Ascending aorta (tissue), 2 donors: ENCODE data around the gene DNAJC3. TPM values are rescaled to one million over a fixed set of nuclear protein-coding genes. Genes with fewer than 3 reads are reported as not detected.

Source experiments
- DNase-seq, 2 donors: peaks; one replicate each; pipeline ENCODE4 v3.0.0-alpha.2; 2019; ENCODE audit warnings: low spot score in 2 of 2
- H3K27ac ChIP-seq, 2 donors: fragments of 200-600 bp; sonication (generic); one replicate each; pipeline ENCODE4 v1.5.1; 2016 to 2017; ENCODE audit warnings: mild to moderate bottlenecking in 1 of 2
- H3K27me3 ChIP-seq: fragments of 200-600 bp; sonication (generic); one replicate; pipeline ENCODE4 v1.5.1; 2017
- H3K36me3 ChIP-seq, 2 donors: fragments of 200-600 bp; sonication (generic); one replicate each; pipeline ENCODE4 v1.5.1; 2016
- H3K4me1 ChIP-seq, 2 donors: fragments of 200-600 bp; sonication (generic); one replicate each; pipeline ENCODE4 v1.5.1; 2016 to 2017; ENCODE audit warnings: mild to moderate bottlenecking in 1 of 2
- H3K4me3 ChIP-seq, 2 donors: fragments of 200-600 bp; sonication (generic); one replicate each; pipeline ENCODE4 v1.5.1; 2016 to 2017; ENCODE audit warnings: mild to moderate bottlenecking in 1 of 2
- H3K9me3 ChIP-seq, 2 donors: fragments of 200-600 bp; sonication (generic); one replicate each; pipeline ENCODE4 v1.5.1; 2016
- CTCF ChIP-seq, 3 experiments: fragments of 200-600 bp in 2 of 3; fragments of 450-650 bp in 1 of 3; sonication (generic) in 2 of 3; IDR thresholded peaks; one replicate each; pipeline ENCODE4 v1.5.1; 2016 to 2019; ENCODE audit warnings: antibody characterized with exemption in 3 of 3, mild to moderate bottlenecking in 1 of 3, moderate library complexity in 1 of 3
- intact Hi-C: fragments of 100-400 bp; cut with DNase I; formaldehyde crosslinking; loops from one replicate; pipeline ENCODE4 v1.15.1; 2023
- total RNA-seq: library from RNA; depleted of rRNA; stranded (reverse); fragments of >200 nt; gene quantifications from one replicate; pipeline ENCODE4 v1.1.0, GENCODE V29; 2016

The DNAJC3 gene
- total RNA-seq, 1 donor from 2014 or later, result 44.3 TPM

DNA sequence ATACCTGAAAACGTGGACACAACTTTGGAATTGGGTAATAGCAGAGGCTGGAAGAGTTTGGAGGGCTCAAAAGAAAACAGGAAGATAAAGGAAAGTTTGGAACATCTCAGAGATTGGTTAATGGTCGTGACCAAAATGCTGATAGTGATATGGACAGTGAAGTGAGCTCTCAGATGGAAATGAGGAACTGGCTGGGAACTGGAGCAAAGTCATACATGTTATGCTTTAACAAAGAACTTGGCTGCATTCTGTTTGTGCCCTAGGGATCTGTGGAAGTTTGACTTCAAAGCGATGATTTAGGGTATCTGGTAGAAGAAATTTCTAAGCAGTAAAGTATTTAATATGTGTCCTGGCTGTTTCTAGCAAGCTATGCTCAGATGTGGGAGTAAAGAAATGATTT, 136.2 kb downstream of the DNAJC3 start:
- no peak for DNase-seq
- Histone ChIP-seq H3K36me3 (peaks cover 0 to 39% of the 10 kb centered on the region in 2 donors), H3K4me3 (no peak overlapping the region), H3K4me1 (no peaks in the 10 kb centered on the region), H3K9me3 (peaks cover 12 to 36% of the 10 kb centered on the region in 2 donors), H3K27ac (no peak overlapping the region), H3K27me3 (no peaks in the 10 kb centered on the region)
- TF ChIP-seq CTCF (IDR thresholded peaks at IDR 0.05), result no peak
- intact Hi-C loops, result no loop called here

- Histone ChIP-seq H3K4me1 (no peaks in the 10 kb centered on the region), H3K9me3 (peaks cover 12 to 27% of the 10 kb centered on the region in 2 donors), H3K27ac (no peak overlapping the region), H3K27me3 (no peaks in the 10 kb centered on the region), H3K4me3 (no peak overlapping the region), H3K36me3 (peaks cover 0 to 35% of the 10 kb centered on the region in 2 donors)
- intact Hi-C loops, result no loop called here
- no peak for TF ChIP-seq CTCF (IDR thresholded peaks at IDR 0.05)
- DNase-seq, result no peak
Observed at GRCh38 chr13:95814495-95814894, 137.6 kb downstream of the DNAJC3 start.

- Histone ChIP-seq H3K27me3 (no peaks in the 10 kb centered on the region), H3K9me3 (peaks cover 0 to 7% of the 10 kb centered on the region in 2 donors), H3K27ac (no peak overlapping the region), H3K4me1 (no peaks in the 10 kb centered on the region), H3K4me3 (no peak overlapping the region), H3K36me3 (peaks cover 9 to 14% of the 10 kb centered on the region in 2 donors)
- intact Hi-C loops, result no loop called here
- TF ChIP-seq CTCF (IDR thresholded peaks at IDR 0.05), result no peak
- DNase-seq, result no peak
Observed at GRCh38 chr13:95822303-95822702, 145.4 kb downstream of the DNAJC3 start.

DNA sequence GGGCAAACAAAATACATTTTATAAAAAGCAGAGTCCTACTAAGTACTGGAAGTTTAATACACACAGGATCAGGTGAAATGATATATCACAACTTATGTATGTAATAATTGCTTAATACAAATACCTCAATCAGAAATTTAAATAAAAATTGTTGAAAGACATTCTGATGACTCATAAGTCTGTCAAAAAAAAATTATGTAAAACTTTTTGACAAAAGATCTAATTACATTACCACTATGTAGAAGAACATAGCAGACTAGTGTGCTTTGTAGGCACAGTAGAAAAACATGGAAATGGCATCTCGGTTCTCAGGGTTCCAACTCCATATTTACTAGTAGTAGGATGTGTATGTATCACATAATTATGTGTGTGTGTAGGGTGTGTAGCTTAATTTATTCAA, 156.2 kb downstream of the DNAJC3 start:
- peaks cover 0 to 4% of the 10 kb centered on the region in 2 donors for H3K36me3 ChIP-seq
- DNase-seq, result no peak
- H3K27me3 ChIP-seq, result no peaks in the 10 kb centered on the region
- H3K4me3 ChIP-seq, result no peak overlapping the region
- no peak overlapping the region for H3K27ac ChIP-seq
- H3K9me3 ChIP-seq, result peaks cover 0 to 5% of the 10 kb centered on the region in 2 donors
- no peak for TF ChIP-seq CTCF (IDR thresholded peaks at IDR 0.05)
- intact Hi-C loops, result no loop called here
- H3K4me1 ChIP-seq, result no peaks in the 10 kb centered on the region

- Histone ChIP-seq H3K36me3 (peaks cover 0 to 4% of the 10 kb centered on the region in 2 donors), H3K27ac (no peak overlapping the region), H3K4me1 (no peaks in the 10 kb centered on the region), H3K4me3 (no peak overlapping the region), H3K9me3 (peaks cover 0 to 9% of the 10 kb centered on the region in 2 donors), H3K27me3 (no peaks in the 10 kb centered on the region)
- DNase-seq, result no peak
- TF ChIP-seq CTCF (IDR thresholded peaks at IDR 0.05), result no peak
- intact Hi-C loops, result loop anchor here (1.0 kb wide), 1 partner anchor 209 kb away; no protein-coding TSS in a partner anchor
Observed at GRCh38 chr13:95833719-95834118, 156.8 kb downstream of the DNAJC3 start.
